ENCODE data around the gene VGLL4.

DNA sequence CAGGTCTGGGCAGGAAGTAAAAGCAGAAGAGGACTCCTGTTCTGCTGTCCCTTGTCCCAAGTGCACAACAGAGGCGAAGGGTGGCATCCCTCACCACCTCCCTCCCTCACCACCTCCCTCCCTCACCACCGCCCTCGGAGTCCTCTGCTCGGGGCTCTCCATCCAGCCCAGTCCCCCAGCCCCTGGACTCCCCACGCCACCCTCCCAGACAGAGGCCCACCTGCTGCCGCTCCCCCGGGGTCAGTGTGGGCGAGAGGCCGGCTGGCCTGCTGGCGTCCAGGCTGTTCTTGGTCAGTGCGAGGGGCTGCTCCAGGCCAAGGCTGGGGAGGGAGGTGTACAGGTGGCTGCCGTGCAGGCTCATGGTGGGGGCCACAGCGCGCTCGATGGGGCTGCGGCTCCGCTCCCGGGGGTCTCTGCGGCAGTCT lies 79.1 kb downstream of the VGLL4 start:
- TF ChIP-seq CTCF (IDR thresholded peaks at IDR 0.05), result no peak
- no peak for TF ChIP-seq POLR2A (IDR thresholded peaks at IDR 0.05)

All from prostate gland (tissue), 2 donors.